Smooth muscle cell (in vitro differentiated cells): ENCODE results near the gene STK10. TPM values are rescaled to one million over a fixed set of nuclear protein-coding genes. Genes with fewer than 3 reads are reported as not detected.

Experiments used
- DNase-seq: peaks from one replicate; lab custom pipeline; 2025; ENCODE audit not compliant: unreplicated experiment; lab: John Stamatoyannopoulos, UW
- H2AFZ ChIP-seq: fragments of 200-600 bp; sonication (generic); 2 replicates; pipeline ENCODE4 v1.6.0; 2016; ENCODE audit warnings: antibody characterized with exemption, low read depth, mild to moderate bottlenecking
- H3F3A ChIP-seq: fragments of 200-600 bp; sonication (generic); 2 replicates; pipeline ENCODE4 v1.6.0; 2017; ENCODE audit warnings: antibody characterized with exemption, low read depth
- H3K27ac ChIP-seq: fragments of 200-600 bp; sonication (generic); 2 replicates; pipeline ENCODE4 v1.5.1; 2016; ENCODE audit warnings: low read depth, mild to moderate bottlenecking
- H3K27me3 ChIP-seq: fragments of 200-600 bp; sonication (generic); 2 replicates; pipeline ENCODE4 v1.6.1; 2016; ENCODE audit warnings: low read depth, mild to moderate bottlenecking
- H3K36me3 ChIP-seq: fragments of 200-600 bp; sonication (generic); 2 replicates; pipeline ENCODE4 v1.5.1; 2016; ENCODE audit warnings: low read depth
- H3K4me1 ChIP-seq: fragments of 200-600 bp; sonication (generic); 2 replicates; pipeline ENCODE4 v1.5.1; 2016; ENCODE audit warnings: low read depth
- H3K4me2 ChIP-seq: fragments of 200-600 bp; sonication (generic); 2 replicates; pipeline ENCODE4 v1.6.0; 2016; ENCODE audit warnings: mild to moderate bottlenecking
- H3K4me3 ChIP-seq: fragments of 200-600 bp; sonication (generic); 2 replicates; pipeline ENCODE4 v1.5.1; 2016; ENCODE audit warnings: mild to moderate bottlenecking
- H3K79me2 ChIP-seq: fragments of 200-600 bp; sonication (generic); 2 replicates; pipeline ENCODE4 v1.6.0; 2016; ENCODE audit warnings: low read depth, mild to moderate bottlenecking
- H3K9ac ChIP-seq: fragments of 200-600 bp; sonication (generic); 2 replicates; pipeline ENCODE4 v1.6.0; 2016; ENCODE audit warnings: low read depth
- H3K9me3 ChIP-seq: fragments of 200-600 bp; sonication (generic); replicated peaks from 2 replicates; pipeline ENCODE4 v1.5.1; 2016; ENCODE audit warnings: low read depth
- H4K20me1 ChIP-seq: fragments of 200-600 bp; sonication (generic); 2 replicates; pipeline ENCODE4 v1.6.0; 2016; ENCODE audit warnings: low read depth
- WGBS: methylation state at CpG from one replicate; pipeline ENCODE4 v1.1.7; 2016; ENCODE audit warnings: low lambda C conversion rate; 5-methylcytosine and 5-hydroxymethylcytosine counted together
- polyA plus RNA-seq: library from polyadenylated mRNA; unstranded; fragments of >200 nt; fragmentation: Nextera tagmentation; extraction: Ambion mirVana; gene quantifications from 2 replicates; pipeline ENCODE4 v1.2.1, GENCODE V29; 2016
- total RNA-seq: library from RNA; depleted of rRNA; stranded (reverse); fragments of >200 nt; gene quantifications from 2 replicates; pipeline ENCODE4 v1.2.3, GENCODE V29; 2014
- TF ChIP-seq, protein P1 (sequence below): fragments of 200-600 bp; sonication (generic); IDR thresholded peaks from 2 replicates; pipeline ENCODE4 v1.5.1; 2017; ENCODE audit warnings: borderline replicate concordance, mild to moderate bottlenecking, antibody characterized with exemption; ENCODE audit not compliant: insufficient read depth, poor library complexity, severe bottlenecking

The STK10 gene
- total and polyA plus RNA-seq, 2 experiments from 2014 or later = 10.7 to 26.0 TPM

DNA sequence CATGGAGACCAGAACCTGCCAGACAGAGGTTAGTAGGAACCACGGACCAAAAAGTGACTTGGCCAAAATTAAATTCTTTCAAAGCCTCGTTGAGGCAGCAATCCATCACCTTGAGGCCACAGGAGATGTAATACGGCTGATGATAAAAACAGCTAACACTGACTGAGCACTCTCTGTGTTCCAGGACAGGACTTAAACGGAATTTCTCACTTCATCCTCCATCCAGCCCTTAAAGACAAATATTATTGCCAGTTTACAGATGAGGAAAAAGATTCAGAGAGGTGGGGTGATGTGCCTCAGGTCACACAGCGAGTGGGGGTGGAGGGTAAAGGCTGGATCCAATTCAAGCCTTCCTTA, 25.1 kb downstream of the STK10 start:
- H3K4me1 ChIP-seq = no peaks in the 10 kb centered on the region
- H3K79me2 ChIP-seq = peaks cover 9% of the 10 kb centered on the region
- no peak overlapping the region for H3K4me3 ChIP-seq
- no peak overlapping the region for H3K9ac ChIP-seq
- H2AFZ ChIP-seq = no peak overlapping the region
- H3K27ac ChIP-seq = no peak overlapping the region
- DNase-seq = no peak
- H3K27me3 ChIP-seq = no peaks in the 10 kb centered on the region
- no peaks in the 10 kb centered on the region for H3F3A ChIP-seq
- no peaks in the 10 kb centered on the region for H3K9me3 ChIP-seq
- H3K4me2 ChIP-seq = no peak overlapping the region
- TF ChIP-seq, protein P1, sequence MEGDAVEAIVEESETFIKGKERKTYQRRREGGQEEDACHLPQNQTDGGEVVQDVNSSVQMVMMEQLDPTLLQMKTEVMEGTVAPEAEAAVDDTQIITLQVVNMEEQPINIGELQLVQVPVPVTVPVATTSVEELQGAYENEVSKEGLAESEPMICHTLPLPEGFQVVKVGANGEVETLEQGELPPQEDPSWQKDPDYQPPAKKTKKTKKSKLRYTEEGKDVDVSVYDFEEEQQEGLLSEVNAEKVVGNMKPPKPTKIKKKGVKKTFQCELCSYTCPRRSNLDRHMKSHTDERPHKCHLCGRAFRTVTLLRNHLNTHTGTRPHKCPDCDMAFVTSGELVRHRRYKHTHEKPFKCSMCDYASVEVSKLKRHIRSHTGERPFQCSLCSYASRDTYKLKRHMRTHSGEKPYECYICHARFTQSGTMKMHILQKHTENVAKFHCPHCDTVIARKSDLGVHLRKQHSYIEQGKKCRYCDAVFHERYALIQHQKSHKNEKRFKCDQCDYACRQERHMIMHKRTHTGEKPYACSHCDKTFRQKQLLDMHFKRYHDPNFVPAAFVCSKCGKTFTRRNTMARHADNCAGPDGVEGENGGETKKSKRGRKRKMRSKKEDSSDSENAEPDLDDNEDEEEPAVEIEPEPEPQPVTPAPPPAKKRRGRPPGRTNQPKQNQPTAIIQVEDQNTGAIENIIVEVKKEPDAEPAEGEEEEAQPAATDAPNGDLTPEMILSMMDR = no peak
- peaks cover 56% of the 10 kb centered on the region for H4K20me1 ChIP-seq
- WGBS = 94% methylated on average over 5 of the region's 5 CpGs
- H3K36me3 ChIP-seq = no peaks in the 10 kb centered on the region

DNA sequence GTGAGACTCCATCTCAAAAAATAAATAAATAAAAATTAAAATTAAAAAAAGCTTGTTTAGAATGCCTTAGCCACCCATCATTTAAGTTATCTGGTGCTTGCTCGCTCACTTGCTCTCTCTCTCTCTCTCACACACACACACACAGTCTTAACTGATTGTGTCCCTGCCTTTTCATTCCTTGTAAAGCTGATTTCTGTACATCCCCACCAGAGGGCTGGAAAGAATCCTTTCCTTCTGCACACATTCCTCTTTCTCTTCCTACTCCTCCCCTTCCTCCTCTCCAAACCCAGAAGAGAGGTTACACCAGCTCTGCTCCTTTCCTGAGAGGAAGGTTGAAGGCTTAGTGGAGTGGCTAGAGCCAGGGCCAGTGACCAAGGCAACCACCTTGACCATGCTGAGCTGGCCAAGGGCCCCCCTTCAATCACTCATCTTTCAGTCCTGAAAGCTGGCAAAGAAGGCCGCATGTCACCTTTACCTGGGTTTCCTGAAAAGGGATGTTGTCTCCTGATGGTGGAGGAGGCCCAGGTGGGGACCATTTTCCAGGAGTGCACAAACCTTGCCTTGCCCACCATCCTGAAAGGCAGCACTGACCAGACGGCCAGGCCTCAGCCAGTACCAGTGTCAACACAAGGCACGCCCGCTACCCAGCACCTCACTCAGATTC, 25.6 kb downstream of the STK10 start:
- Histone ChIP-seq H3K36me3 (no peaks in the 10 kb centered on the region), H3K9me3 (no peaks in the 10 kb centered on the region), H3K4me1 (no peaks in the 10 kb centered on the region), H3K27me3 (no peaks in the 10 kb centered on the region), H3K79me2 (peaks cover 9% of the 10 kb centered on the region), H3F3A (no peaks in the 10 kb centered on the region), H2AFZ (no peak overlapping the region), H3K4me3 (no peak overlapping the region), H3K9ac (no peak overlapping the region), H4K20me1 (peaks cover 51% of the 10 kb centered on the region), H3K27ac (no peak overlapping the region), H3K4me2 (no peak overlapping the region)
- WGBS = 88% methylated on average over 5 of the region's 5 CpGs
- DNase-seq = no peak
- TF ChIP-seq, protein P1 = no peak

DNA sequence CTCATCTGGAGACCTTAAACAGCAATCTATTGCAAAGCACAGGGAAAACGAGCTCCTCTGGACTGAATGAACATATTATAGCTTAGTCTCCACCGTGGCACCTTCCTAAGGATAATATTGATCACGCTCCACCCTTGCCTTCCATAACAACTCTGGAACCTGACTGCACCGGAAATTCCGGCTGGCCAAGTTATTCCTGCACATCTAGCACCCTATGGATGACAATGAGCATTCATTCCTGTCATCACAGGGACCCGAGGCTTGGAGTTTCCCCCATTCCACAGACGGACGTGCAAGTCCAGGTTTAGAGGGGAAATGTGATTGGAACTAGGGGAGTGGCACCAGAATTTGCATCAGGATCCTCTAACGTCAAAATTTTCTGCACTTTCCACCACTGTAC, 27.5 kb downstream of the STK10 start:
- Histone ChIP-seq H3F3A (no peaks in the 10 kb centered on the region), H3K27ac (no peak overlapping the region), H3K27me3 (no peaks in the 10 kb centered on the region), H3K79me2 (peaks cover 9% of the 10 kb centered on the region), H2AFZ (no peak overlapping the region), H3K4me1 (no peaks in the 10 kb centered on the region), H3K4me3 (no peak overlapping the region), H3K9me3 (no peaks in the 10 kb centered on the region), H3K9ac (no peak overlapping the region), H4K20me1 (peaks cover 48% of the 10 kb centered on the region), H3K36me3 (no peaks in the 10 kb centered on the region), H3K4me2 (no peak overlapping the region)
- TF ChIP-seq, protein P1 = no peak
- no peak for DNase-seq
- WGBS = 78% methylated on average over 9 of the region's 9 CpGs

DNA sequence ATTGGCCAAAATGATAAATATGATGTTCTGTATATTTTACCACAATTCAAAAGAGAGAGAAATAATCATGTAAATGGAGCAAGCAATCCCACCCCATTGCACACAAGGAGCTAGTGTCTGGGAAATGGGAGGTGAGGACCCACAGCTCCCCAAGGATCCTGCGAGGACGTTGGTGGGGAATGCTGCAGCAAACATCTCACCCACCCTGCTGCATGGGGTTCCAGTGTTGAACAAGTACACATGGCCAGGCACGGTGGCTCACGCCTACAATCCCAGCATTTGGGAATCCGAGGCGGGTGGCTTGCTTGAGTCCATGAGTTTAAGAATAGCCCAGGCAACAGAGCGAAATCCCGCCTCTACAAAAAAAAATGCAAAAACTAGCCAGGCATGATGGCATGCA, 29.0 kb downstream of the STK10 start:
- Histone ChIP-seq H3K79me2 (peaks cover 9% of the 10 kb centered on the region), H2AFZ (no peak overlapping the region), H3K9ac (no peak overlapping the region), H3K4me1 (no peaks in the 10 kb centered on the region), H3F3A (no peaks in the 10 kb centered on the region), H3K27me3 (no peaks in the 10 kb centered on the region), H3K4me3 (no peak overlapping the region), H3K4me2 (no peak overlapping the region), H4K20me1 (peaks cover 44% of the 10 kb centered on the region), H3K36me3 (no peaks in the 10 kb centered on the region), H3K27ac (no peak overlapping the region), H3K9me3 (no peaks in the 10 kb centered on the region)
- no peak for DNase-seq
- WGBS = 92% methylated on average over 8 of the region's 8 CpGs
- TF ChIP-seq, protein P1 = no peak
